Caco-2 (cell line): Measurements from ENCODE around the gene UNC93A. TPM values are rescaled to one million over a fixed set of nuclear protein-coding genes. Genes with fewer than 3 reads are reported as not detected.
"Not testable (repeated sequence)": the region's sequence is repeated elsewhere in the genome, so short reads cannot be mapped to it uniquely, and the experiment has no call there.

ENCODE experiments used
- BruUV-seq: library from RNA; stranded (reverse); fragments of 400-500 nt; replicated peaks from 2 replicates; lab custom pipeline; 2021; lab: Mats Ljungman, UMichigan
- CTCF ChIA-PET: fragments of 300-600 bp; sonication (Branson Sonifier 250); formaldehyde crosslinking; loops from one replicate; lab custom pipeline; 2022; ENCODE audit warnings: antibody characterized with exemption; lab: Charles Lee
- POLR2A ChIA-PET: fragments of 300-600 bp; sonication (Branson Sonifier 250); formaldehyde crosslinking; loops from one replicate; lab custom pipeline; 2022; ENCODE audit warnings: antibody characterized with exemption; lab: Charles Lee
- DNase-seq, 2 experiments: peaks; one replicate each; pipeline versions ENCODE4 v3.0.0 to v3.0.0-alpha.2; 2020 to 2022
- H3K27me3 ChIP-seq: replicated peaks from 2 replicates; pipeline ENCODE4 v1.6.0; 2011; ENCODE audit warnings: low read length; ENCODE audit not compliant: control insufficient read depth, insufficient read depth
- H3K36me3 ChIP-seq: 2 replicates; pipeline ENCODE4 v1.5.1; 2011; ENCODE audit warnings: low read length; ENCODE audit not compliant: control insufficient read depth, insufficient read depth
- H3K4me1 ChIP-seq: fragments of 250-450 bp; sonication (Bioruptor Pico); 2 replicates; pipeline ENCODE4 v1.5.1; 2020; ENCODE audit warnings: mild to moderate bottlenecking
- H3K4me3 ChIP-seq: 2 replicates; pipeline ENCODE4 v1.5.1; 2011; ENCODE audit warnings: low read depth, mild to moderate bottlenecking, control low read depth, low read length
- H3K9me3 ChIP-seq: fragments of 250-450 bp; sonication (Bioruptor Pico); 2 replicates; pipeline ENCODE4 v1.5.1; 2020; ENCODE audit warnings: mild to moderate bottlenecking, moderate library complexity
- H3K27ac Mint-ChIP-seq: one replicate; pipeline ENCODE4 v1.8.0; 2022; ENCODE audit warnings: mixed read lengths; ENCODE audit not compliant: unreplicated experiment
- H3K27me3 Mint-ChIP-seq: one replicate; pipeline ENCODE4 v1.8.0; 2022; ENCODE audit warnings: mixed read lengths; ENCODE audit not compliant: insufficient read depth, unreplicated experiment
- H3K36me3 Mint-ChIP-seq: one replicate; pipeline ENCODE4 v1.8.0; 2022; ENCODE audit warnings: mild to moderate bottlenecking, mixed read lengths; ENCODE audit not compliant: insufficient read depth, unreplicated experiment
- H3K4me1 Mint-ChIP-seq: one replicate; pipeline ENCODE4 v1.8.0; 2022; ENCODE audit warnings: low read depth, mixed read lengths; ENCODE audit not compliant: unreplicated experiment
- H3K4me3 Mint-ChIP-seq: one replicate; pipeline ENCODE4 v1.8.0; 2022; ENCODE audit warnings: mild to moderate bottlenecking, moderate library complexity, mixed read lengths; ENCODE audit not compliant: unreplicated experiment
- H3K9me3 Mint-ChIP-seq: one replicate; pipeline ENCODE4 v1.8.0; 2022; ENCODE audit warnings: mixed read lengths; ENCODE audit not compliant: unreplicated experiment
- CTCF ChIP-seq, 2 experiments: fragments of 200-600 bp in 1 of 2; IDR thresholded peaks; 1 replicate in 1 of 2; 2 replicates in 1 of 2; pipeline versions ENCODE4 v1.5.1 to v1.8.0; 2011 to 2022; ENCODE audit warnings: antibody characterized with exemption in 1 of 2, control low read depth in 1 of 2, inconsistent platforms in 1 of 2, low read depth in 1 of 2, low read length in 1 of 2, mild to moderate bottlenecking in 1 of 2, moderate library complexity in 1 of 2; ENCODE audit not compliant: insufficient read depth in 1 of 2, severe bottlenecking in 1 of 2, unreplicated experiment in 1 of 2
- intact Hi-C: fragments of 100-400 bp; cut with micrococcal nuclease; formaldehyde crosslinking; loops from one replicate; pipeline ENCODE4 v1.10.0; 2022; ENCODE audit not compliant: unreplicated experiment
- total RNA-seq: library from RNA; stranded (reverse); gene quantifications from 2 replicates; pipeline ENCODE4 v1.2.3, GENCODE V29; 2022

Gene UNC93A
- total RNA-seq, 1 experiment from 2014 or later: 32.3 TPM

DNA sequence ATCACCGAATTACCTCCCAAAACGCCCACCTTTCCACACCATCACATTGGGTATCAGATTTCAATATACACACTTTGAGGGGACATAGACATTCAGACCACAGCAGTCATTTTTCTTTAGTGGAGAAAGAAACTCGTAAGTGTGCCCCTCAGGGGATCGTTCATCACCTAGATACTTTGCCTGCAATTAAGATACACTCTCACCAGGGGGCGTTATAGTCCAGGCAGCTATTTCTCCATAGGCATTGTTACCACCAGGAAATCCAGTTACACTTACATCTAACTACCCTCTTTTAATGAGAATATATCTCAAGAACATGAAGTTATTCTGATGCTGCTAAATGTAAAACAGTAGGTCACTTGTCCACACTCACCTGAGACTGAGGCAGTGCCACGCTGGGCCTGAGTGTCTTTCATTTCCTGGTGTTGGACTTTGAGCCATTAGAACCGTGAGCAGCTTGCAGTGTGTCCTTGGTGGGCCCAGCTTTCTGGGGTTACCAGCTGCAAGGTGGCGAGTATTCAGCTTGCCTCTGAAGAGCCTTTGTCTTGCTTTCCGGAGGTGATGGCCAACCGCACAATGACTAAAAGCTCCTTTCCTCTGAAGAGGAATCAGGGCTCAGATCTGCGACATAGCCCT is 35.1 kb upstream of the UNC93A start:
- H3K4me3 Mint-ChIP-seq: no peak overlapping the region
- H3K4me1 ChIP-seq: no peaks in the 10 kb centered on the region

GRCh38 chr6:167258646-167259045 is 32.5 kb upstream of the UNC93A start:
- Histone ChIP-seq H3K4me1 (peaks cover 8% of the 10 kb centered on the region; the same call in 1 of the 2 replicates), H3K9me3 (no peaks in the 10 kb centered on the region), H3K27me3 (no peaks in the 10 kb centered on the region), H3K36me3 (no peaks in the 10 kb centered on the region; the same call in 1 of the 2 replicates), H3K4me3 (no peak overlapping the region)
- Mint-ChIP-seq H3K4me3 (no peak overlapping the region), H3K27ac (no peak overlapping the region), H3K36me3 (no peaks in the 10 kb centered on the region), H3K27me3 (no peaks in the 10 kb centered on the region), H3K9me3 (peaks cover 35% of the 10 kb centered on the region), H3K4me1 (peaks cover 22% of the 10 kb centered on the region)
- ChIA-PET POLR2A (no interaction called here), CTCF (interaction anchor here (0.6 to 0.7 kb wide), 2 partner anchors 8 to 1064 kb away, joined by 3 read pairs; no protein-coding TSS in a partner anchor)
- TF ChIP-seq CTCF (IDR thresholded peaks at IDR 0.05; ENCODE audit: insufficient read depth in 1 of 2, low read depth in 1 of 2, low read length in 1 of 2, severe bottlenecking in 1 of 2, unreplicated experiment in 1 of 2): no peak
- no TSS peak for BruUV-seq
- DNase-seq: no peak
- intact Hi-C loops: no loop called here

More for the DNA sequence above, 35.1 kb upstream of the UNC93A start:
- no peaks in the 10 kb centered on the region for H3K36me3 Mint-ChIP-seq
- Histone ChIP-seq H3K4me3 (no peak overlapping the region), H3K27me3 (no peaks in the 10 kb centered on the region), H3K36me3 (no peaks in the 10 kb centered on the region; the same call in 1 of the 2 replicates), H3K9me3 (peaks cover 3% of the 10 kb centered on the region; the same call in 1 of the 2 replicates)
- H3K27me3 Mint-ChIP-seq: no peaks in the 10 kb centered on the region
- intact Hi-C loops: no loop called here
- ChIA-PET CTCF (no interaction called here), POLR2A (interaction anchor here (0.5 kb wide), 1 partner anchor 95 kb away, joined by 4 read pairs; no protein-coding TSS in a partner anchor)
- no peak for TF ChIP-seq CTCF (IDR thresholded peaks at IDR 0.05; ENCODE audit: insufficient read depth in 1 of 2, low read depth in 1 of 2, low read length in 1 of 2, severe bottlenecking in 1 of 2, unreplicated experiment in 1 of 2)
- no TSS peak for BruUV-seq
- H3K27ac Mint-ChIP-seq: no peak overlapping the region
- peaks cover 28% of the 10 kb centered on the region for H3K9me3 Mint-ChIP-seq
- H3K4me1 Mint-ChIP-seq: peaks cover 7% of the 10 kb centered on the region
- no peak for DNase-seq

DNA sequence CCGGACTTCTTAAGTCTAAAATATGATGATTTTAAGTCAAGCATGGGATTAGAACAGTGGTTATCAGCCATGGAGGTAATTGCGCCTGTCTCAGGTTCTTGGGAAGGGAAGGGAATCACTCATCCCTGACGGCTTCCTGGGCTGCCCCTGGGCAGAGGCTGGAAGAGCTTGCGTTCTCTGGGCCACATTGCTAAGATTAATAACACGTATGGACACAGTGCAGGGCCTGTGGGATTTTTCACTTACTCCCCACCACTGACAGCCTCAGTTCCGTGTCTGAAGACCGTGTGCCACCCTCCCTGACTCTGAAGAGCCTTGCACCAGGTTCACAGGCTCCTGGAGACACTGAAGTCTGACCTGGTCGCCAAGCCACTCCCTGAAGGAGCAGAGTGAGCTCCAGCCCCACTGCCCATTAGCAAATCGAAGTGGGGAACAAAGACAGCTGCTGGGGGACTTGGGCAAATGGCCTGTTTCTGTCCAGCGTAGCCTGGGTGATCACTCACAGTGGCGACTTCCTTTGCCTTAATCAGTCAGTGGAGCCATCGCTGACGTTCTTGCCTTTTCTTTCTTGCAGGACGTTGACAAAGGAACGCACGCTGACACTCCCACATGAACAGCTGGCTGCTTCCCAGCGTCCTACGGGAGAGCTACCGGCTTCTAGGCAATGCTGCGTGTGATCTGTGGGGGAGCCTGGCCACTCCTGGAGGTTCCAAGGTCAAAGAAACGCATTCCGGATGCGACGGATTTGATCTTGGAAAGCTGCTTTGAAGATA is 24.9 kb upstream of the UNC93A start:
- H3K9me3 ChIP-seq, H3K9me3 Mint-ChIP-seq, POLR2A ChIA-PET, H3K27me3 ChIP-seq, intact Hi-C loops, H3K36me3 ChIP-seq, H3K27me3 Mint-ChIP-seq: not testable (repeated sequence)
- peaks cover 59% of the 10 kb centered on the region for H3K4me1 Mint-ChIP-seq
- BruUV-seq: TSS peak; percentile 39
- CTCF ChIA-PET: interaction anchor here (1.1 kb wide), 1 partner anchor 8 kb away, joined by 3 read pairs; no protein-coding TSS in a partner anchor
- DNase-seq: peak; percentile 81 to 89
- peak overlapping the region; percentile 94 for H3K27ac Mint-ChIP-seq
- H3K4me1 ChIP-seq: peaks cover 59% of the 10 kb centered on the region
- H3K4me3 Mint-ChIP-seq: peak overlapping the region; percentile 72
- peaks cover 28% of the 10 kb centered on the region for H3K36me3 Mint-ChIP-seq
- peak overlapping the region; percentile 34 for H3K4me3 ChIP-seq
